Activated CD8-positive, alpha-beta T cell treated with anti-CD3 and anti-CD28 coated beads for 36 hours (primary cell): Measurements from ENCODE around the gene ARPC4. TPM values are rescaled to one million over a fixed set of nuclear protein-coding genes. Genes with fewer than 3 reads are reported as not detected.

ENCODE experiments used
- ATAC-seq: fragments of 200-7000 bp; cut with Tn5 transposase; one replicate; pipeline ENCODE4 v1.10.0; 2021; ENCODE audit warnings: mild to moderate bottlenecking, moderate library complexity
- CTCF ChIA-PET: fragments of 350-600 bp; sonication (Branson Sonifier 250); formaldehyde crosslinking; loops from one replicate; lab custom pipeline; 2021; ENCODE audit warnings: antibody characterized with exemption; lab: Charles Lee
- POLR2A ChIA-PET: fragments of 350-600 bp; sonication (Branson Sonifier 250); formaldehyde crosslinking; loops from one replicate; lab custom pipeline; 2021; ENCODE audit warnings: antibody characterized with exemption; lab: Charles Lee
- DNase-seq: peaks from one replicate; pipeline ENCODE4 v3.0.0-alpha.2; 2020
- H3K27ac Mint-ChIP-seq: one replicate; pipeline ENCODE4 v1.8.0; 2021; ENCODE audit warnings: mild to moderate bottlenecking, mixed read lengths
- H3K27me3 Mint-ChIP-seq: one replicate; pipeline ENCODE4 v1.8.0; 2021; ENCODE audit warnings: mixed read lengths
- H3K36me3 Mint-ChIP-seq: one replicate; pipeline ENCODE4 v1.8.0; 2021; ENCODE audit warnings: low read depth, mixed read lengths
- H3K4me1 Mint-ChIP-seq: one replicate; pipeline ENCODE4 v1.8.0; 2021; ENCODE audit warnings: low read depth, mixed read lengths
- H3K4me3 Mint-ChIP-seq: one replicate; pipeline ENCODE4 v1.8.0; 2021; ENCODE audit warnings: mild to moderate bottlenecking, moderate library complexity, mixed read lengths
- H3K9me3 Mint-ChIP-seq: one replicate; pipeline ENCODE4 v1.8.0; 2021; ENCODE audit warnings: mixed read lengths
- intact Hi-C: fragments of 100-400 bp; cut with micrococcal nuclease; formaldehyde crosslinking; loops from one replicate; pipeline ENCODE4 v1.10.0; 2022
- total RNA-seq, 2 experiments: library from RNA; stranded (reverse); gene quantifications; one replicate each; pipeline ENCODE4 v1.2.3, GENCODE V29; 2021
- TF ChIP-seq, protein P1 (sequence below): fragments of 200-600 bp; IDR thresholded peaks from one replicate; pipeline ENCODE4 v1.8.0; 2022; ENCODE audit warnings: antibody characterized with exemption, mild to moderate bottlenecking

The ARPC4 gene
- total RNA-seq, 2 experiments from 2014 or later = 205 to 208 TPM

DNA sequence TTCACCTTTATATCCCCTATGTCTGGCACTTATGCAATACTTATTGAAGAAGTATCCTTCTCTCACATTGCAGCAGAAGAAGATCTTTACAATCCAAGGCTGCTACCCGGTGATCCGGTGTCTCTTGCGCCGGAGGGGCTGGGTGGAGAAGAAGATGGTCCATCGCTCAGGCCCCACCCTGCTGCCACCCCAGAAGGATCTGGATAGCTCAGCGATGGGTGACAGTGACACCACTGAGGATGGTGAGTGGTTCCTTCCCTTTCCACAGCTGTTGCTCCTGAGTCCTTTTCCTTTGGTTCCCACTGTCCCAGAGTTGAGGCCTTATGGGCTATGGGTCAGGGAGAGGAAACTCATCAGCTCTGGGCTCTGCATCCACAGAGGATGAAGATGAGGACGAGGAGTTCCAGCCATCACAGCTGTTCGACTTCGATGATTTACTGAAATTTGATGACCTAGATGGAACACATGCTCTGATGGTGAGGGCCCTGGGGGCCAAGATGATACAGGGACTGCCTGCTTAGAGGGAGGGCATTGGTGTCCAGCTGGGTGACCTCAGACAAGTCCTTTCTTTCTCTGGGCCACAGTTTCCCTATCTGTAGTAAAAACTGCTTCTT is 20.1 kb downstream of the ARPC4 start:
- POLR2A ChIA-PET = interaction anchor here (1.3 to 4.8 kb wide), 2 partner anchors 9 to 14 kb away, joined by 3 to 28 read pairs; no protein-coding TSS in a partner anchor
- Mint-ChIP-seq H3K36me3 (peaks cover 25% of the 10 kb centered on the region), H3K9me3 (no peaks in the 10 kb centered on the region), H3K27me3 (no peaks in the 10 kb centered on the region), H3K4me3 (no peak overlapping the region), H3K4me1 (peaks cover 23% of the 10 kb centered on the region), H3K27ac (no peak overlapping the region)
- CTCF ChIA-PET = interaction anchor here (1.0 to 2.3 kb wide), 3 partner anchors 14 to 86 kb away, joined by 3 to 6 read pairs (median 4); no protein-coding TSS in a partner anchor
- DNase-seq (no peak), ATAC-seq (no peak)
- TF ChIP-seq, protein P1, sequence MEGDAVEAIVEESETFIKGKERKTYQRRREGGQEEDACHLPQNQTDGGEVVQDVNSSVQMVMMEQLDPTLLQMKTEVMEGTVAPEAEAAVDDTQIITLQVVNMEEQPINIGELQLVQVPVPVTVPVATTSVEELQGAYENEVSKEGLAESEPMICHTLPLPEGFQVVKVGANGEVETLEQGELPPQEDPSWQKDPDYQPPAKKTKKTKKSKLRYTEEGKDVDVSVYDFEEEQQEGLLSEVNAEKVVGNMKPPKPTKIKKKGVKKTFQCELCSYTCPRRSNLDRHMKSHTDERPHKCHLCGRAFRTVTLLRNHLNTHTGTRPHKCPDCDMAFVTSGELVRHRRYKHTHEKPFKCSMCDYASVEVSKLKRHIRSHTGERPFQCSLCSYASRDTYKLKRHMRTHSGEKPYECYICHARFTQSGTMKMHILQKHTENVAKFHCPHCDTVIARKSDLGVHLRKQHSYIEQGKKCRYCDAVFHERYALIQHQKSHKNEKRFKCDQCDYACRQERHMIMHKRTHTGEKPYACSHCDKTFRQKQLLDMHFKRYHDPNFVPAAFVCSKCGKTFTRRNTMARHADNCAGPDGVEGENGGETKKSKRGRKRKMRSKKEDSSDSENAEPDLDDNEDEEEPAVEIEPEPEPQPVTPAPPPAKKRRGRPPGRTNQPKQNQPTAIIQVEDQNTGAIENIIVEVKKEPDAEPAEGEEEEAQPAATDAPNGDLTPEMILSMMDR = no peak
- intact Hi-C loops = no loop called here

DNA sequence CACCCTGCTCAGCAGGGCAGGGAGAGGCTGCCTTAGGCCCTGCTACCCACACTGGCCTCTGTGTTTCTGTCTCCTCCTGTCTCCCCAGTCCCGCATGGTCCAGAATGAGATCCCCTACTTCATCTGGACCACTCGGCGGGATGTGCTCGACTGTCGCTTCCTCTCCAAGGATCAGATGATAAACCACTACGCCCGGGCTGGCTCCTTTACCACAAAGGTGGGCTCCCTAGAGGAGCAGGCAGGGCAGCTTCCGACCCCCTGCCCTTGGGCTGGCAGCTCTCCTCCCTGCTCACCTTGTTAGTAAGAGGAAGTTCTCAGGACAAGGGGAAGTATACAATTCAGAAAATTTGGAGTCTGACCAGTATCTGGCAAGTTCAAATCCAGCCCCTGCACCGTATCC is 23.1 kb downstream of the ARPC4 start:
- no peak for ATAC-seq
- CTCF ChIA-PET = interaction anchor here (1.1 to 1.4 kb wide), 2 partner anchors 11 to 24 kb away, joined by 3 to 4 read pairs; no protein-coding TSS in a partner anchor
- Mint-ChIP-seq H3K4me1 (peaks cover 3% of the 10 kb centered on the region), H3K4me3 (no peak overlapping the region), H3K27ac (no peak overlapping the region), H3K9me3 (no peaks in the 10 kb centered on the region), H3K36me3 (peaks cover 16% of the 10 kb centered on the region), H3K27me3 (no peaks in the 10 kb centered on the region)
- no peak for DNase-seq
- POLR2A ChIA-PET = interaction anchor here (1.4 to 4.8 kb wide), 2 partner anchors 12 to 25 kb away, joined by 3 to 28 read pairs; no protein-coding TSS in a partner anchor
- intact Hi-C loops = no loop called here
- TF ChIP-seq, protein P1 = no peak

DNA sequence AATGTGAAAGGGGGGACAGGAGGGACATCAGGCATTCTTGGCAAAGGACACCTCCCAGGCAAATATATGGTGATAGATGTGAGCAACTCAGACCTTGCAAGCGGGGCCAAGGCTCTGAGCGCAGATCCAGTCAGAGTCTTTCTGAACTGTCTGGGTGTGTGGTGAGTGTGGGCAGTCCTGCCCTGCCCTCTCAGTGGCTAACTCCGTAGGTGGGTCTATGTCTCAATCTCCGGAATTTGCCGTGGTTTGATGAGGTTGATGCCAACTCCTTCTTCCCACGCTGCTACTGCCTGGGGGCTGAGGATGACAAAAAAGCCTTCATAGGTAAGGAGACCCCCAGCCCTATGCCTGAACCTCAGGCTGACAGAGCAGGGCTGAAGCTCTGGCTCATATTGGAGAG is 24.6 kb downstream of the ARPC4 start:
- no peaks in the 10 kb centered on the region for H3K4me1 Mint-ChIP-seq
- ChIA-PET POLR2A (interaction anchor here (0.6 to 4.8 kb wide), 4 partner anchors 8 to 60 kb away, joined by 3 to 28 read pairs (median 3); no protein-coding TSS in a partner anchor), CTCF (no interaction called here)
- ATAC-seq (no peak), DNase-seq (no peak)
- TF ChIP-seq, protein P1 = no peak
- H3K27me3 Mint-ChIP-seq = no peaks in the 10 kb centered on the region
- H3K36me3 Mint-ChIP-seq = peaks cover 9% of the 10 kb centered on the region
- intact Hi-C loops = no loop called here
- H3K9me3 Mint-ChIP-seq = no peaks in the 10 kb centered on the region
- no peak overlapping the region for H3K4me3 Mint-ChIP-seq
- H3K27ac Mint-ChIP-seq = no peak overlapping the region

DNA sequence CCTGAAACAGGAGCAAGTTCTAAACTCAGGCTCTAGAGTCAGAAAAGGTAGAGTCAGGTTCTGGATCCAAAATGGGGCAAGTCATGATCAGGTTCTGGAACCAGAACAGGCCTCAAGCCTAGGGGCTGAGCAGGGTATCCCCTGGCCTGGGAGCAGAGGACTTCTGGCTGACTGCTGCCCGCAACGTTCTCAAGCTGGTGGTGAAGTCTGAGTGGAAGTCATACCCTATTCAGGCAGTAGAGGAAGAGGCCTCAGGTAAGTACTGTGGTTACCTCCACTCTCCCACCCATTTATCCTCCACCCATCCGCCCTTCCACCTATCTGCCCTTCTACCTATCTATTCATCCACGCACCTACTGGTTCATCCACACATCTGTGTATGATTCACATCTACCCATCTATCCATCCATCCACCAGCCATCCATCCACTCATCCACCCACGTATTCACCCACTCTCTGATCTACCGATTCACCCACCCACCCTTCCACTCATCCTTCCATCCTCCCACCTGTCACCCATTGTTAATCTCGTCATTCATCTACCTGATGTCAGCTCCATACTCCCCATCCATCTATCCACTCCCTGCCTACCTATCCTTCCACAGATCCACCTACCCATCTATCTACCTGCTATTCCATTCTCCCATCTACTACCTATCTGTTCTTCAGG is 25.9 kb downstream of the ARPC4 start:
- H3K9me3 Mint-ChIP-seq = no peaks in the 10 kb centered on the region
- POLR2A ChIA-PET = interaction anchor here (0.9 to 1.5 kb wide), 2 partner anchors 9 to 50 kb away, joined by 3 to 5 read pairs; no protein-coding TSS in a partner anchor
- peaks cover 5% of the 10 kb centered on the region for H3K36me3 Mint-ChIP-seq
- DNase-seq = no peak
- CTCF ChIA-PET = interaction anchor here (1.5 kb wide), 1 partner anchor 23 kb away, joined by 4 read pairs; no protein-coding TSS in a partner anchor
- intact Hi-C loops = no loop called here
- H3K4me1 Mint-ChIP-seq = no peaks in the 10 kb centered on the region
- TF ChIP-seq, protein P1 = no peak
- no peak overlapping the region for H3K27ac Mint-ChIP-seq
- H3K27me3 Mint-ChIP-seq = no peaks in the 10 kb centered on the region
- no peak overlapping the region for H3K4me3 Mint-ChIP-seq
- no peak for ATAC-seq
